WTC11 (cell line): Measurements from ENCODE around the gene HDAC9. TPM values are rescaled to one million over a fixed set of nuclear protein-coding genes. Genes with fewer than 3 reads are reported as not detected.

Experiments used
- ATAC-seq: fragments of 200-7000 bp; cut with Tn5 transposase; 2 replicates; pipeline ENCODE4 v1.10.0; 2021; ENCODE audit warnings: mild to moderate bottlenecking, moderate library complexity
- CTCF ChIA-PET: fragments of 300-600 bp; sonication (Branson Sonifier 250); formaldehyde crosslinking; loops from one replicate; lab custom pipeline; 2021; ENCODE audit warnings: antibody characterized with exemption; lab: Charles Lee
- POLR2A ChIA-PET: fragments of 350-600 bp; sonication (Branson Sonifier 250); formaldehyde crosslinking; loops from one replicate; lab custom pipeline; 2021; ENCODE audit warnings: antibody characterized with exemption; lab: Charles Lee
- DNase-seq: peaks from one replicate; pipeline ENCODE4 v3.0.0; 2021; ENCODE audit warnings: low spot score
- H3K27ac Mint-ChIP-seq: 2 replicates; pipeline ENCODE4 v1.8.0; 2021; ENCODE audit warnings: mixed read lengths
- H3K27me3 Mint-ChIP-seq: 2 replicates; pipeline ENCODE4 v1.8.0; 2021; ENCODE audit warnings: low read depth, mild to moderate bottlenecking, moderate library complexity, mixed read lengths
- H3K36me3 Mint-ChIP-seq: 2 replicates; pipeline ENCODE4 v1.8.0; 2021; ENCODE audit warnings: mixed read lengths
- H3K4me1 Mint-ChIP-seq: 2 replicates; pipeline ENCODE4 v1.8.0; 2022; ENCODE audit warnings: mixed read lengths
- H3K4me3 Mint-ChIP-seq: 2 replicates; pipeline ENCODE4 v1.8.0; 2021; ENCODE audit warnings: mild to moderate bottlenecking, moderate library complexity, mixed read lengths
- H3K9me3 Mint-ChIP-seq: 2 replicates; pipeline ENCODE4 v1.8.0; 2021; ENCODE audit warnings: mixed read lengths
- EMX1 ChIP-seq: fragments of 250-450 bp; sonication (Bioruptor Pico); IDR thresholded peaks from 2 replicates; pipeline ENCODE4 v1.8.0; 2021; ENCODE audit warnings: mild to moderate bottlenecking
- FOXP1 ChIP-seq: sonication (generic); formaldehyde crosslinking; IDR thresholded peaks from 2 replicates; pipeline ENCODE4 v1.8.0; 2022; ENCODE audit warnings: missing genetic modification reagents, mild to moderate bottlenecking, moderate library complexity, borderline replicate concordance
- HMGA2 ChIP-seq: fragments of 250-450 bp; sonication (Bioruptor Pico); IDR thresholded peaks from 2 replicates; pipeline ENCODE4 v1.4.0; 2021; ENCODE audit warnings: mild to moderate bottlenecking, moderate library complexity
- HMGXB4 ChIP-seq: sonication (generic); formaldehyde crosslinking; IDR thresholded peaks from 2 replicates; pipeline ENCODE4 v1.8.1; 2023; ENCODE audit warnings: mild to moderate bottlenecking, moderate library complexity, missing genetic modification reagents
- IRF2 ChIP-seq: sonication (generic); formaldehyde crosslinking; IDR thresholded peaks from 2 replicates; pipeline ENCODE4 v1.8.0; 2022; ENCODE audit warnings: low read depth, missing genetic modification reagents, borderline replicate concordance
- JAZF1 ChIP-seq: fragments of 250-450 bp; sonication (Bioruptor Pico); IDR thresholded peaks from 2 replicates; pipeline ENCODE4 v1.9.0; 2021; ENCODE audit warnings: moderate library complexity, mild to moderate bottlenecking, inconsistent platforms
- NFE2L1 ChIP-seq: sonication (generic); formaldehyde crosslinking; IDR thresholded peaks from 2 replicates; pipeline ENCODE4 v1.8.1; 2023; ENCODE audit warnings: missing genetic modification reagents
- NFYB ChIP-seq: sonication (generic); formaldehyde crosslinking; conservative IDR thresholded peaks from 2 replicates; pipeline ENCODE4 v1.8.0; 2022; ENCODE audit warnings: low read depth, missing genetic modification reagents
- NR3C1 ChIP-seq: sonication (generic); formaldehyde crosslinking; conservative IDR thresholded peaks from 2 replicates; pipeline ENCODE4 v1.8.1; 2023; ENCODE audit warnings: low read depth, mild to moderate bottlenecking, missing genetic modification reagents
- PRRX2 ChIP-seq: fragments of 250-450 bp; sonication (Bioruptor Pico); IDR thresholded peaks from 2 replicates; pipeline ENCODE4 v1.8.0; 2021; ENCODE audit warnings: mild to moderate bottlenecking
- TCF7 ChIP-seq: sonication (generic); formaldehyde crosslinking; IDR thresholded peaks from 2 replicates; pipeline ENCODE4 v1.8.0; 2022; ENCODE audit warnings: mild to moderate bottlenecking, low read depth, missing genetic modification reagents, moderate library complexity
- TP53 ChIP-seq: sonication (generic); formaldehyde crosslinking; IDR thresholded peaks from 2 replicates; pipeline ENCODE4 v1.8.1; 2023; ENCODE audit warnings: mild to moderate bottlenecking, missing genetic modification reagents
- ZBTB43 ChIP-seq: sonication (generic); formaldehyde crosslinking; IDR thresholded peaks from 2 replicates; pipeline ENCODE4 v1.8.1; 2023; ENCODE audit warnings: mild to moderate bottlenecking, missing genetic modification reagents
- ZNF263 ChIP-seq: sonication (generic); formaldehyde crosslinking; IDR thresholded peaks from 2 replicates; pipeline ENCODE4 v1.8.1; 2022; ENCODE audit warnings: low read depth, mild to moderate bottlenecking, moderate library complexity, missing genetic modification reagents
- ZNF512 ChIP-seq: sonication (generic); formaldehyde crosslinking; IDR thresholded peaks from 2 replicates; pipeline ENCODE4 v1.8.1; 2022; ENCODE audit warnings: missing genetic modification reagents, borderline replicate concordance
- ZNF532 ChIP-seq: fragments of 250-450 bp; sonication (Bioruptor Pico); IDR thresholded peaks from 2 replicates; pipeline ENCODE4 v1.9.0; 2021; ENCODE audit warnings: mild to moderate bottlenecking, borderline replicate concordance
- ZNF671 ChIP-seq: fragments of 250-450 bp; sonication (Bioruptor Pico); IDR thresholded peaks from 2 replicates; pipeline ENCODE4 v1.8.0; 2021; ENCODE audit warnings: mild to moderate bottlenecking
- total RNA-seq: library from RNA; stranded (reverse); gene quantifications from 3 replicates; pipeline ENCODE4 v1.2.3, GENCODE V29; 2021
- TF ChIP-seq, protein P1 (sequence below): sonication (generic); formaldehyde crosslinking; conservative IDR thresholded peaks from 2 replicates; pipeline ENCODE4 v1.8.1; 2022; ENCODE audit warnings: mild to moderate bottlenecking, missing genetic modification reagents
- TF ChIP-seq, protein P2 (sequence below): fragments of 250-450 bp; sonication (Bioruptor Pico); IDR thresholded peaks from 2 replicates; pipeline ENCODE4 v1.9.0; 2021; ENCODE audit warnings: moderate library complexity, mild to moderate bottlenecking, inconsistent platforms, borderline replicate concordance

The HDAC9 gene
- total RNA-seq, 1 experiment from 2014 or later = 18.8 TPM

GRCh38 chr7:18753972-18754610 lies 258.5 kb downstream of the HDAC9 start (continued):
- TF ChIP-seq ZBTB43 (CRISPR knock-in tag) (no peak), PRRX2 (CRISPR knock-in tag) (no peak), ZNF263 (CRISPR knock-in tag) (no peak), ZNF532 (CRISPR knock-in tag) (no peak), TP53 (CRISPR knock-in tag) (no peak), NFYB (CRISPR knock-in tag) (no peak)
- TF ChIP-seq, protein P1, sequence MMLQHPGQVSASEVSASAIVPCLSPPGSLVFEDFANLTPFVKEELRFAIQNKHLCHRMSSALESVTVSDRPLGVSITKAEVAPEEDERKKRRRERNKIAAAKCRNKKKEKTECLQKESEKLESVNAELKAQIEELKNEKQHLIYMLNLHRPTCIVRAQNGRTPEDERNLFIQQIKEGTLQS (CRISPR knock-in tag) = no peak
- TF ChIP-seq, protein P2, sequence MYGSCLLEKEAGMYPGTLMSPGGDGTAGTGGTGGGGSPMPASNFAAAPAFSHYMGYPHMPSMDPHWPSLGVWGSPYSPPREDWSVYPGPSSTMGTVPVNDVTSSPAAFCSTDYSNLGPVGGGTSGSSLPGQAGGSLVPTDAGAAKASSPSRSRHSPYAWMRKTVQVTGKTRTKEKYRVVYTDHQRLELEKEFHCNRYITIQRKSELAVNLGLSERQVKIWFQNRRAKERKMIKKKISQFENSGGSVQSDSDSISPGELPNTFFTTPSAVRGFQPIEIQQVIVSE (CRISPR knock-in tag) = no peak

DNA sequence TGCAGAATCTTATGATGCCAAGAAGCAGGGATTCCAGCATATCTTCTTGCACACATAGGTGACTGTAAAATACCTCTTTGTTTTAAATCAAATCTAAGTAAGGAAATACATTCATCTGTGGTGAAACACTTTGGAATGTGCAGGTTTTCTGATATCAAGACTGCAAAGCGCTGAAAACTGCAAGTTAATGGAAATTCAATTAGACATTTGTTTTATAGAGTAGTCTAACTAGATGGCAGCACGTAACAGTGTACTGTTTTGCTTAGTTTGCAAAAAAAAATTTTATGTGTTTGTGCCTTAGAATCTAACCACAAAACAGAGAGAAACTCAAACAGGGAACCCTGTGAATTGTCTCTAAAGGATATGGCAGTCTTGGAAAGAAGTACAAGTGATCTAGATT lies 259.2 kb downstream of the HDAC9 start:
- H3K36me3 Mint-ChIP-seq = no peaks in the 10 kb centered on the region
- ChIA-PET POLR2A (no interaction called here), CTCF (no interaction called here)
- no peaks in the 10 kb centered on the region for H3K4me1 Mint-ChIP-seq
- H3K27ac Mint-ChIP-seq = no peak overlapping the region
- H3K27me3 Mint-ChIP-seq = no peaks in the 10 kb centered on the region
- no peak overlapping the region for H3K4me3 Mint-ChIP-seq
- DNase-seq = no peak
- no peaks in the 10 kb centered on the region for H3K9me3 Mint-ChIP-seq
- ATAC-seq = no peak
- TF ChIP-seq IRF2 (CRISPR knock-in tag) (no peak), ZNF671 (CRISPR knock-in tag) (no peak)

DNA sequence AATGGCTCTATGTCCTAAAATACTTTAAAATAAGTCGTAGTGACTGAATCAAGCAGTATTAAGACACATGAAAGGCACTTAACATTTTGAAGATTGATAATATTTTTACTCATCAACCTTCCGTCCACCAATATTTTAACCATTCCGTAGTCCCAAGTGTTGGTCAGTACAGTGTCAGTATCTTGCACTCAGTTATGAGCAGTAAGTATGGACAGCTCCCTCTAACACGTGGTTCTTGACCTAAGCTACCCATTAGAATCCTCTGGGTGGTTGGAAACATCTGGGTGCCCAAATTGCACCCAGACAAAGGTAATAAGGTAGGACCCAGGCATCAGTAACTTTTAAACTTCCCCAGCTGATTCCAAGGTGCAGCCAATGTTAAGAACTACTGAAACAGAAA lies 260.2 kb downstream of the HDAC9 start:
- ATAC-seq (no peak), DNase-seq (no peak)
- H3K27ac Mint-ChIP-seq = no peak overlapping the region
- no peaks in the 10 kb centered on the region for H3K36me3 Mint-ChIP-seq
- H3K27me3 Mint-ChIP-seq = no peaks in the 10 kb centered on the region
- H3K4me1 Mint-ChIP-seq = peaks cover 3% of the 10 kb centered on the region
- CTCF ChIA-PET = no interaction called here
- POLR2A ChIA-PET = no interaction called here
- H3K4me3 Mint-ChIP-seq = no peak overlapping the region
- no peaks in the 10 kb centered on the region for H3K9me3 Mint-ChIP-seq
- TF ChIP-seq NFE2L1 (CRISPR knock-in tag) = no peak
- TF ChIP-seq JAZF1 (CRISPR knock-in tag) = no peak
- no peak for TF ChIP-seq HMGA2 (CRISPR knock-in tag)
- no peak for TF ChIP-seq NR3C1 (CRISPR knock-in tag)
- TF ChIP-seq ZNF532 (CRISPR knock-in tag) = no peak
- TF ChIP-seq ZNF512 (CRISPR knock-in tag) = no peak
- no peak for TF ChIP-seq TCF7 (CRISPR knock-in tag)
- TF ChIP-seq PRRX2 (CRISPR knock-in tag) = no peak
- no peak for TF ChIP-seq HMGXB4 (CRISPR knock-in tag)
- TF ChIP-seq FOXP1 (CRISPR knock-in tag) = no peak
- TF ChIP-seq EMX1 (CRISPR knock-in tag) = no peak
